Progenitor cell of endocrine pancreas (in vitro differentiated cells): Measurements from ENCODE around the gene PTTG1IP2. TPM values are rescaled to one million over a fixed set of nuclear protein-coding genes. Genes with fewer than 3 reads are reported as not detected.

Experiments
- DNase-seq: peaks from one replicate; pipeline ENCODE4 v3.0.0; 2021; ENCODE audit warnings: low spot score; ENCODE audit not compliant: unreplicated experiment
- H3K27ac Mint-ChIP-seq: 2 replicates; pipeline ENCODE4 v1.8.0; 2021; ENCODE audit warnings: mild to moderate bottlenecking, moderate library complexity, mixed read lengths
- H3K27me3 Mint-ChIP-seq: 2 replicates; pipeline ENCODE4 v1.8.0; 2021; ENCODE audit warnings: mixed read lengths
- H3K36me3 Mint-ChIP-seq: 2 replicates; pipeline ENCODE4 v1.8.0; 2022; ENCODE audit warnings: mixed read lengths; ENCODE audit not compliant: insufficient read depth
- H3K4me1 Mint-ChIP-seq: 2 replicates; pipeline ENCODE4 v1.8.0; 2021; ENCODE audit warnings: low read depth, mixed read lengths
- H3K4me3 Mint-ChIP-seq: 2 replicates; pipeline ENCODE4 v1.8.0; 2021; ENCODE audit warnings: low read depth, mild to moderate bottlenecking, moderate library complexity, mixed read lengths
- H3K9me3 Mint-ChIP-seq: 2 replicates; pipeline ENCODE4 v1.8.0; 2021; ENCODE audit warnings: low read depth, mixed read lengths
- total RNA-seq: library from RNA; stranded (reverse); gene quantifications from 2 replicates; pipeline ENCODE4 v1.2.1, GENCODE V29; 2021
- TF ChIP-seq, protein P1 (sequence below): fragments of 200-600 bp; sonication (generic); IDR thresholded peaks from one replicate; pipeline ENCODE4 v1.5.0; 2021; ENCODE audit warnings: antibody characterized with exemption, mild to moderate bottlenecking; ENCODE audit not compliant: unreplicated experiment

PTTG1IP2 gene
- total RNA-seq, 1 donor from 2014 or later: not detected

DNA sequence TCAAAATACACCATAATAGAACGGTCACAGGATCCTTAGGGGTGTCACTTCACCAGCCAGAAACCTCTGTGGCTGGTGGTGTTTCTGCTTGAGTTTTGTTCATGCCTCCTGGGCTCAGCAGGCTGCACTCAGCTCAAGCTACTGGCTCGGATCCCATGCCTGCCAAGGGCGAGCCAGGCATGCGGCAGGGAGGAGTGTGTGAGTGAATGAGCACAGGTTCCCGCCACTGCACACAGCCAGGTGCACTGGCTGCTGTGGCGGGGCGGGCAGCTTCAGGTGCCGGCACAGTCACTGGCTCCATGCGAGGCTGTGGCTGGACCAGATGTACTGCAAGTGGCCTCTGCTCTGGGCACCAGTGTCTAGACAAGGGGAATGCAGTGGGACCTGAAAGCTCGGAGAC, 36.7 kb upstream of the PTTG1IP2 start:
- Mint-ChIP-seq H3K36me3 (peaks cover 1% of the 10 kb centered on the region), H3K4me1 (no peaks in the 10 kb centered on the region), H3K4me3 (no peak overlapping the region), H3K9me3 (peaks cover 17% of the 10 kb centered on the region), H3K27me3 (no peaks in the 10 kb centered on the region), H3K27ac (no peak overlapping the region)
- no peak for DNase-seq
- TF ChIP-seq, protein P1, sequence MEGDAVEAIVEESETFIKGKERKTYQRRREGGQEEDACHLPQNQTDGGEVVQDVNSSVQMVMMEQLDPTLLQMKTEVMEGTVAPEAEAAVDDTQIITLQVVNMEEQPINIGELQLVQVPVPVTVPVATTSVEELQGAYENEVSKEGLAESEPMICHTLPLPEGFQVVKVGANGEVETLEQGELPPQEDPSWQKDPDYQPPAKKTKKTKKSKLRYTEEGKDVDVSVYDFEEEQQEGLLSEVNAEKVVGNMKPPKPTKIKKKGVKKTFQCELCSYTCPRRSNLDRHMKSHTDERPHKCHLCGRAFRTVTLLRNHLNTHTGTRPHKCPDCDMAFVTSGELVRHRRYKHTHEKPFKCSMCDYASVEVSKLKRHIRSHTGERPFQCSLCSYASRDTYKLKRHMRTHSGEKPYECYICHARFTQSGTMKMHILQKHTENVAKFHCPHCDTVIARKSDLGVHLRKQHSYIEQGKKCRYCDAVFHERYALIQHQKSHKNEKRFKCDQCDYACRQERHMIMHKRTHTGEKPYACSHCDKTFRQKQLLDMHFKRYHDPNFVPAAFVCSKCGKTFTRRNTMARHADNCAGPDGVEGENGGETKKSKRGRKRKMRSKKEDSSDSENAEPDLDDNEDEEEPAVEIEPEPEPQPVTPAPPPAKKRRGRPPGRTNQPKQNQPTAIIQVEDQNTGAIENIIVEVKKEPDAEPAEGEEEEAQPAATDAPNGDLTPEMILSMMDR: no peak

DNA sequence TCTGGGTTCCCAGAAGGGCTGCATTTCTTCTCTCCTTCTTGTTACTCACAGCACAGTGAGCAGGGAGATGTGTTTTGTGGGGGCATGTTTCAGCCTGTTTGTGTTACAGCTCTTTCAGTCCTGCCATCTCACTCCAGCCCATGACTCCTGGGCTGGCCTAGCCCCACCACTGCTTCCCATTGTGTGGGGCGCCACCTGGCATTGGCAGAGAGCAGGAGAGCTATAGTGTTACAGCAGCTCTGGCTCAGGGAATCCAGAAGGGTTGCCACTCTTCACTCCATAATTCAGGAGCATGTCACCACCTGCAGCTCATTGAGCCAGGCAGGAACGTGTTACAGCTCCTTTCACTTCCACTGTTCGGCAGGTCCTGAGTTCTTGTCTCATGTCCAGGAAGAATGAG, 36.2 kb upstream of the PTTG1IP2 start:
- Mint-ChIP-seq H3K27me3 (no peaks in the 10 kb centered on the region), H3K4me1 (no peaks in the 10 kb centered on the region), H3K4me3 (no peak overlapping the region), H3K27ac (no peak overlapping the region), H3K36me3 (peaks cover 2% of the 10 kb centered on the region), H3K9me3 (peaks cover 22% of the 10 kb centered on the region)
- no peak for DNase-seq
- TF ChIP-seq, protein P1: no peak

DNA sequence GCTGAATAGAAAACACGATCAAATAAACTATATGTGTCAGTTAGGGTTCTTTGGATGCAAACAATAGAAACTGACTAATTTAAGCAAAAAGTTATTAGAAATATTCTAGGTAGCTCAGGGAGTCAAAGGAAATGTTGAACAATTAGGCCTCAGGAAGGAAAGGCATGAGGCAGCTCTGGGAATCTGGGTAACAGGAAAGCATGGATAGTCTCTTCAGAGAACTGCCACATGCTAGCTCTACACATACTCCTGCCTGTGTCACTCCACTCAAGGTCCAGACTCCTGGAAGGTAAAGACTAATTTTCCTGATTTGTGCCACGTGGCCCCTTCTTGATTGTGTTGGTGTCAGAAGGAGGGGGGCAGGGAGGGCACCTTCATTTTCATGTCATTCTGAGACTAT, 23.8 kb upstream of the PTTG1IP2 start:
- TF ChIP-seq, protein P1: no peak
- Mint-ChIP-seq H3K36me3 (no peaks in the 10 kb centered on the region), H3K4me1 (peaks cover 3% of the 10 kb centered on the region), H3K27ac (no peak overlapping the region), H3K27me3 (no peaks in the 10 kb centered on the region), H3K9me3 (peaks cover 3% of the 10 kb centered on the region), H3K4me3 (no peak overlapping the region)
- DNase-seq: no peak

DNA sequence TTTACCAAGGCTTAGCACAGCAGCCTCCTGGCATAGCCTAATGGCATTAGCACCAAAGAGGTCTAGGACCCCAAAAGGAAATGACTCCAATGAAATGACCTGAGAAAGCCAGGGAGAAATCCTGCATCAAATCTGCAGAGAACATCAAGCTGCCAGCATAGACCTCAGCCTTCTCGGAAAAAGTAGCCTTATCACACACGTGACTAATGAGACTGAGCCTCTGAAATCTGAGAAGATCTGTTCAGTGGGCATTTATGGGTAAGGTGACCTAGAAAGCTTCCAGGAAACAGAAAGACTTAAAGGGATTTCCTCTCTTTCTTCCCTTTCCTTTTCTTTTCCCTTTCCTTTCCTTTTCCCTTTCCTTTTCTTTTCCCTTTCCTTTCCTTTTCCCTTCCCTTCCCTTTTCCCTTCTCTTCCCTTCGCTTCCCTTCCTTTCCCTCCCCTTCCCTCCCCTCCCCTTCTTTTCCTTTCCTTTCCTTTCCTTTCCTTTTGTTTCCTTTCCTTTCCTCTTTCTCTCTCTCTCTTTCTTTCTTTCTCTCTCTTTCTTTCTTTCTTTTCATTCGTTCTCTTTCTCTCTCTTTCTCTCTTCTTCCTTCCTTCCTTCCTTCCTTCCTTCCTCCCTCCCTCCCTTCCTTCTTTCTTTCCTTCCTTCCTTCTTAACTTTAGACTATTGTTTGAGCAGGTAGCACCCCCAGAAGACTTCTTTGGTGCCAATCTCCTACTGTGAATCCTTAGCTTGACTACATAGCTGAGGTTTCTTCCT, 23.1 kb upstream of the PTTG1IP2 start:
- no peak overlapping the region for H3K27ac Mint-ChIP-seq
- peaks cover 3% of the 10 kb centered on the region for H3K9me3 Mint-ChIP-seq
- no peak for DNase-seq
- H3K4me3 Mint-ChIP-seq: no peak overlapping the region
- TF ChIP-seq, protein P1: no peak
- no peaks in the 10 kb centered on the region for H3K27me3 Mint-ChIP-seq
- no peaks in the 10 kb centered on the region for H3K36me3 Mint-ChIP-seq
- H3K4me1 Mint-ChIP-seq: peaks cover 3% of the 10 kb centered on the region

DNA sequence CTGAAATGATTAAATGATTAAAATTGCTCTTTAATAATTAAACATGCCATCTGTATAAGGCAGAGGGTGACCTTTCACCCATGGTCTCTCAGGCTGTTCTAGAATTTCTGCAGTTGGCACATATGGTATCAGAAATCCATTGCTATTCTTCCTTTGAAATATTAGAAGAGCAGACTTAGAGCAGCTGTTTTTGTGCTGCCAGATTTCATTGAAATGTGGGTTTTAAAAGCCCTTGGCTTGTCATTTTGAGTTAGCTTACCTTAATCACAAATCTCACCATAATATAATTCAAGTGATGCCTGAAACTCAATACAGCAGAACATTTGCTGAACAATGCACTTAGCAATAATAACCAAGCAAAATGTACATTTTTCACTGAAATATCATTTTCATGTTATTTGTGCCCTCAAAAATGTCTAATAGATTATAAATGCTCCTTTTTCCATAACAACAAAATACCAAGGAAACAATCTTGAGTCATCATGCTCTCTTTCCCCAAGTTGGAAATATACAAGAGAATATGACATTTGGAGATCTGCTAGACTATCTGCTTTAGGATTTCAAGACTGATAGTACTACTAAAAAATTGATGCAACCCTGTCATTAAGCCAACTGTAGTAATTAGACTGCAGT, 16.1 kb upstream of the PTTG1IP2 start:
- Mint-ChIP-seq H3K27me3 (peaks cover 10% of the 10 kb centered on the region), H3K36me3 (no peaks in the 10 kb centered on the region), H3K4me1 (peaks cover 7% of the 10 kb centered on the region), H3K27ac (no peak overlapping the region), H3K4me3 (no peak overlapping the region), H3K9me3 (peaks cover 7% of the 10 kb centered on the region)
- TF ChIP-seq, protein P1: no peak
- no peak for DNase-seq
